ENCODE data around the gene YPEL3. TPM values are rescaled to one million over a fixed set of nuclear protein-coding genes. Genes with fewer than 3 reads are reported as not detected.

YPEL3 gene
- total RNA-seq, 2 donors from 2014 or later: 28.3 to 84.8 TPM

GRCh38 chr16:30065102-30065942 lies 30.7 kb downstream of the YPEL3 start, which contains the start of gene ALDOA:
Gene ALDOA, plus strand, starts transcription at chr16:30065760. Its CDS starts 1,138 bp downstream, at chr16:30066898.
- ATAC-seq (peak; percentile 89), DNase-seq (peak; percentile 96 to 98 (median 98))
- Histone ChIP-seq H3K27me3 (no peaks in the 10 kb centered on the region), H3K4me3 (peak within 1 kb of the TSS; percentile 52 to 83), H3K4me1 (peaks cover 45% of the 10 kb centered on the region), H3K36me3 (replicated peaks in 1 of 2; ENCODE audit: insufficient read depth in 1 of 2, low read depth in 2 of 2) (peaks cover 10 to 19% of the 10 kb centered on the region in 2 donors), H3K27ac (peak within 1 kb of the TSS; percentile 86 to 99 (median 94)), H3K9me3 (no peaks in the 10 kb centered on the region)
- TF ChIP-seq POLR2A (IDR thresholded peaks at IDR 0.05) (peak; percentile 93 to 98 (median 97)), CTCF (IDR thresholded peaks at IDR 0.05) (peak in 2 of 7 experiments; percentile 12 to 18)
- intact Hi-C loops (cut with DNase I): no loop called here
- WGBS, 2 donors: 1% methylated on average over 27 to 91 of the region's 99 CpGs

- peak in 1 of 4 donors; percentile 32 for DNase-seq
- H3K4me1 ChIP-seq: peaks cover 40% of the 10 kb centered on the region
Measured at GRCh38 chr16:30064729-30065101, 31.3 kb downstream of the YPEL3 start.

GRCh38 chr16:30063893-30064728 lies 31.9 kb downstream of the YPEL3 start:
- 3 to 4% methylated on average over 16 to 27 of the region's 27 CpGs for WGBS, 2 donors
- peaks cover 0 to 9% of the 10 kb centered on the region in 2 donors for H3K36me3 ChIP-seq (replicated peaks in 1 of 2; ENCODE audit: insufficient read depth in 1 of 2, low read depth in 2 of 2)
- intact Hi-C loops (cut with DNase I): no loop called here
- ATAC-seq (peak; percentile 25), DNase-seq (peak; percentile 75 to 85 (median 84))
- TF ChIP-seq POLR2A (IDR thresholded peaks at IDR 0.05) (peak; percentile 21 to 61 (median 56)), CTCF (IDR thresholded peaks at IDR 0.05) (peak in 6 of 7 experiments; percentile 20 to 59 (median 46))
- peaks cover 37% of the 10 kb centered on the region for H3K4me1 ChIP-seq
- H3K4me3 ChIP-seq: peak overlapping the region; percentile 29 to 42
- H3K9me3 ChIP-seq: no peaks in the 10 kb centered on the region
- H3K27me3 ChIP-seq: no peaks in the 10 kb centered on the region
- H3K27ac ChIP-seq: peak overlapping the region; percentile 86 to 99 (median 94)

More at GRCh38 chr16:30064729-30065101, 31.3 kb downstream of the YPEL3 start:
- no peaks in the 10 kb centered on the region for H3K9me3 ChIP-seq
- H3K27ac ChIP-seq: peak overlapping the region; percentile 86 to 99 (median 94)
- WGBS, 2 donors: 1 to 2% methylated on average over 9 to 25 of the region's 25 CpGs
- intact Hi-C loops (cut with DNase I): no loop called here
- TF ChIP-seq CTCF (IDR thresholded peaks at IDR 0.05): no peak
- TF ChIP-seq POLR2A (IDR thresholded peaks at IDR 0.05): peak in 2 of 3 donors; percentile 5 to 44
- H3K27me3 ChIP-seq: no peaks in the 10 kb centered on the region
- H3K4me3 ChIP-seq: peak overlapping the region; percentile 29 to 42
- H3K36me3 ChIP-seq (replicated peaks in 1 of 2; ENCODE audit: insufficient read depth in 1 of 2, low read depth in 2 of 2): peaks cover 5 to 13% of the 10 kb centered on the region in 2 donors
- no peak for ATAC-seq

GRCh38 chr16:30063278-30063892 lies 32.6 kb downstream of the YPEL3 start:
- H3K4me3 ChIP-seq: no peak overlapping the region
- peaks cover 30% of the 10 kb centered on the region for H3K4me1 ChIP-seq
- intact Hi-C loops (cut with DNase I): no loop called here
- 59 to 87% methylated on average over 7 to 12 of the region's 12 CpGs for WGBS, 2 donors
- peaks cover 0 to 5% of the 10 kb centered on the region in 2 donors for H3K36me3 ChIP-seq (replicated peaks in 1 of 2; ENCODE audit: insufficient read depth in 1 of 2, low read depth in 2 of 2)
- TF ChIP-seq CTCF (IDR thresholded peaks at IDR 0.05) (no peak), POLR2A (IDR thresholded peaks at IDR 0.05) (no peak)
- DNase-seq (no peak), ATAC-seq (no peak)
- peak overlapping the region; percentile 86 to 99 (median 94) for H3K27ac ChIP-seq
- H3K27me3 ChIP-seq: no peaks in the 10 kb centered on the region
- no peaks in the 10 kb centered on the region for H3K9me3 ChIP-seq

All from body of pancreas (tissue), 4 donors.